Ishikawa (cell line): ENCODE data around the gene RWDD1.

Experiments
- CEBPB ChIP-seq: IDR thresholded peaks from 2 replicates; pipeline ENCODE4 v1.6.1; 2012
- CREB1 ChIP-seq: IDR thresholded peaks from 2 replicates; pipeline ENCODE4 v1.6.1; 2012; ENCODE audit warnings: low read depth
- EGR1 ChIP-seq: IDR thresholded peaks from 2 replicates; pipeline ENCODE4 v1.6.1; 2012
- EP300 ChIP-seq: IDR thresholded peaks from 2 replicates; pipeline ENCODE4 v1.6.1; 2012; ENCODE audit warnings: borderline replicate concordance
- FOXM1 ChIP-seq: IDR thresholded peaks from 2 replicates; pipeline ENCODE4 v1.6.1; 2012; ENCODE audit warnings: low read depth, borderline replicate concordance
- NFIC ChIP-seq: IDR thresholded peaks from 2 replicates; pipeline ENCODE4 v1.6.1; 2012
- RAD21 ChIP-seq: IDR thresholded peaks from 2 replicates; pipeline ENCODE4 v1.6.1; 2012; ENCODE audit warnings: low read depth
- REST ChIP-seq: IDR thresholded peaks from 2 replicates; pipeline ENCODE4 v1.6.1; 2012; ENCODE audit warnings: low read depth, mild to moderate bottlenecking
- TAF1 ChIP-seq: IDR thresholded peaks from 2 replicates; pipeline ENCODE4 v1.6.1; 2012; ENCODE audit warnings: low read depth, mild to moderate bottlenecking
- TCF12 ChIP-seq: IDR thresholded peaks from 2 replicates; pipeline ENCODE4 v1.6.1; 2012; ENCODE audit warnings: low read depth
- TEAD4 ChIP-seq: IDR thresholded peaks from 2 replicates; pipeline ENCODE4 v1.6.1; 2012
- USF1 ChIP-seq: IDR thresholded peaks from 2 replicates; pipeline ENCODE4 v1.6.1; 2012
- YY1 ChIP-seq: IDR thresholded peaks from 2 replicates; pipeline ENCODE4 v1.6.1; 2012; ENCODE audit warnings: low read depth
- ZBTB7A ChIP-seq: IDR thresholded peaks from 2 replicates; pipeline ENCODE4 v1.6.1; 2012; ENCODE audit warnings: low read depth

RWDD1 gene

GRCh38 chr6:116529466-116530290, 41.6 kb upstream of the RWDD1 start:
- TF ChIP-seq REST (no peak), EP300 (no peak), NFIC (no peak), TCF12 (no peak)

GRCh38 chr6:116530436-116530835, 40.9 kb upstream of the RWDD1 start:
- TF ChIP-seq EP300 (no peak), TAF1 (no peak), EGR1 (no peak), CEBPB (no peak), NFIC (no peak), REST (no peak), USF1 (no peak), YY1 (no peak), FOXM1 (no peak), ZBTB7A (no peak), CREB1 (no peak)

GRCh38 chr6:116531675-116532570, 39.4 kb upstream of the RWDD1 start:
- TF ChIP-seq YY1 (no peak), CEBPB (no peak), RAD21 (peak; percentile 60), FOXM1 (no peak), CREB1 (no peak), REST (no peak)

- TF ChIP-seq TCF12 (no peak), NFIC (no peak), ZBTB7A (no peak), YY1 (no peak), CEBPB (no peak), EP300 (no peak), FOXM1 (no peak), TEAD4 (no peak), CREB1 (no peak), RAD21 (no peak)
Observed at GRCh38 chr6:116533233-116533957, 37.9 kb upstream of the RWDD1 start.

- TF ChIP-seq EGR1 (no peak), TEAD4 (no peak), FOXM1 (no peak), TAF1 (no peak), TCF12 (no peak), REST (no peak)
Observed at GRCh38 chr6:116535109-116535508, 36.2 kb upstream of the RWDD1 start.
